GM23338 (cell line): ENCODE results near the gene YTHDC2. TPM values are rescaled to one million over a fixed set of nuclear protein-coding genes. Genes with fewer than 3 reads are reported as not detected.

Experiments used
- ATAC-seq: fragments of 200-7000 bp; cut with Tn5 transposase; 3 replicates; pipeline ENCODE4 v1.9.1; 2020
- DNase-seq: peaks from one replicate; pipeline ENCODE4 v3.0.0-alpha.2; 2015; ENCODE audit warnings: low spot score
- H2AFZ ChIP-seq: fragments of 200-600 bp; sonication (generic); 2 replicates; pipeline ENCODE4 v1.8.0; 2016; ENCODE audit warnings: antibody characterized with exemption, mild to moderate bottlenecking, moderate library complexity
- H3F3A ChIP-seq: fragments of 200-600 bp; sonication (generic); replicated peaks from 2 replicates; pipeline ENCODE4 v1.8.0; 2017; ENCODE audit warnings: antibody characterized with exemption, mixed run types, low read depth
- H3K27ac ChIP-seq: fragments of 200-600 bp; sonication (generic); 2 replicates; pipeline ENCODE4 v1.6.1; 2016; ENCODE audit warnings: low read depth
- H3K27me3 ChIP-seq: fragments of 200-600 bp; sonication (generic); 2 replicates; pipeline ENCODE4 v1.8.0; 2016; ENCODE audit warnings: mild to moderate bottlenecking, mixed run types, moderate library complexity; ENCODE audit not compliant: insufficient read depth
- H3K36me3 ChIP-seq: fragments of 200-600 bp; sonication (generic); 2 replicates; pipeline ENCODE4 v1.8.0; 2016; ENCODE audit warnings: mild to moderate bottlenecking; ENCODE audit not compliant: insufficient read depth
- H3K4me1 ChIP-seq: fragments of 200-600 bp; sonication (generic); 2 replicates; pipeline ENCODE4 v1.8.0; 2016; ENCODE audit warnings: mild to moderate bottlenecking, moderate library complexity; ENCODE audit not compliant: insufficient read depth
- H3K4me2 ChIP-seq: fragments of 200-600 bp; sonication (generic); 2 replicates; pipeline ENCODE4 v1.7.1; 2017; ENCODE audit warnings: mixed run types
- H3K4me3 ChIP-seq: fragments of 200-600 bp; sonication (generic); 2 replicates; pipeline ENCODE4 v1.6.1; 2016; ENCODE audit warnings: mixed run types
- H3K79me2 ChIP-seq: fragments of 200-600 bp; sonication (generic); replicated peaks from 2 replicates; pipeline ENCODE4 v1.8.0; 2017; ENCODE audit warnings: mild to moderate bottlenecking; ENCODE audit not compliant: insufficient read depth
- H3K9me2 ChIP-seq: fragments of 200-600 bp; sonication (generic); 2 replicates; pipeline ENCODE4 v1.8.0; 2017; ENCODE audit not compliant: insufficient read depth
- H4K20me1 ChIP-seq: fragments of 200-600 bp; sonication (generic); replicated peaks from 2 replicates; pipeline ENCODE4 v1.8.0; 2017; ENCODE audit warnings: mild to moderate bottlenecking; ENCODE audit not compliant: insufficient read depth
- H3K27ac Mint-ChIP-seq: 2 replicates; pipeline ENCODE4 v1.8.0; 2020; ENCODE audit warnings: inconsistent platforms, mild to moderate bottlenecking, moderate library complexity, mixed read lengths
- H3K27me3 Mint-ChIP-seq: 3 replicates; pipeline ENCODE4 v1.8.0; 2022; ENCODE audit warnings: low read depth, mild to moderate bottlenecking, moderate library complexity, mixed read lengths, inconsistent platforms; ENCODE audit not compliant: insufficient read depth, poor library complexity
- H3K36me3 Mint-ChIP-seq: 3 replicates; pipeline ENCODE4 v1.8.0; 2021; ENCODE audit warnings: low read depth, mild to moderate bottlenecking, inconsistent platforms, moderate library complexity, mixed read lengths
- H3K4me1 Mint-ChIP-seq: 3 replicates; pipeline ENCODE4 v1.8.0; 2020; ENCODE audit warnings: mild to moderate bottlenecking, inconsistent platforms, mixed read lengths
- H3K4me3 Mint-ChIP-seq: 3 replicates; pipeline ENCODE4 v1.8.0; 2021; ENCODE audit warnings: moderate library complexity, mild to moderate bottlenecking, inconsistent platforms, mixed read lengths
- H3K9me3 Mint-ChIP-seq: 3 replicates; pipeline ENCODE4 v1.8.0; 2020; ENCODE audit warnings: moderate library complexity, mild to moderate bottlenecking, inconsistent platforms, mixed read lengths
- CREB1 ChIP-seq: fragments of 250-450 bp; sonication (Bioruptor Pico); IDR thresholded peaks from 2 replicates; pipeline ENCODE4 v1.5.0; 2020; ENCODE audit warnings: low read depth, mild to moderate bottlenecking, moderate library complexity
- CTCF ChIP-seq, 2 experiments: fragments of 200-600 bp in 1 of 2; sonication (generic) in 1 of 2; conservative IDR thresholded peaks; 2 replicates each; pipeline versions ENCODE4 v1.5.1 to v1.6.1; 2016 to 2017; ENCODE audit warnings: antibody characterized with exemption in 2 of 2, low read depth in 2 of 2, mild to moderate bottlenecking in 2 of 2, moderate library complexity in 1 of 2
- ETS1 ChIP-seq: IDR thresholded peaks from 2 replicates; pipeline ENCODE4 v1.6.1; 2016; ENCODE audit warnings: antibody characterized with exemption
- EZH2 ChIP-seq: fragments of 200-600 bp; sonication (generic); IDR thresholded peaks from one replicate; pipeline ENCODE4 v1.8.0; 2017; ENCODE audit warnings: antibody characterized with exemption, mild to moderate bottlenecking, low read depth; ENCODE audit not compliant: unreplicated experiment
- JUNB ChIP-seq: IDR thresholded peaks from one replicate; pipeline ENCODE4 v1.6.1; 2016; ENCODE audit warnings: antibody characterized with exemption; ENCODE audit not compliant: unreplicated experiment
- NANOG ChIP-seq: IDR thresholded peaks from 2 replicates; pipeline ENCODE4 v1.6.1; 2016; ENCODE audit warnings: antibody characterized with exemption, borderline replicate concordance
- REST ChIP-seq: IDR thresholded peaks from one replicate; pipeline ENCODE4 v1.6.1; 2018; ENCODE audit warnings: antibody characterized with exemption; ENCODE audit not compliant: unreplicated experiment
- STAT1 ChIP-seq: IDR thresholded peaks from one replicate; pipeline ENCODE4 v1.6.1; 2016; ENCODE audit warnings: antibody characterized with exemption; ENCODE audit not compliant: unreplicated experiment
- ZNF331 ChIP-seq: fragments of 250-450 bp; sonication (Bioruptor Pico); IDR thresholded peaks from 2 replicates; pipeline ENCODE4 v1.5.0; 2020; ENCODE audit warnings: low read depth, mild to moderate bottlenecking, moderate library complexity
- polyA plus RNA-seq: library from polyadenylated mRNA; unstranded; fragments of >200 nt; fragmentation: Nextera tagmentation; extraction: Ambion mirVana; gene quantifications from 2 replicates; pipeline ENCODE4 v1.2.1, GENCODE V29; 2016
- total RNA-seq: library from RNA; depleted of rRNA; stranded (reverse); fragments of >200 nt; shearing (Covaris generic); gene quantifications from 2 replicates; pipeline ENCODE4 v1.2.3, GENCODE V29; 2014

YTHDC2 gene
- total and polyA plus RNA-seq, 2 experiments from 2014 or later = 19.9 to 33.9 TPM

- TF ChIP-seq ETS1 = no peak
- no peak for TF ChIP-seq REST
- TF ChIP-seq ZNF331 (CRISPR knock-in tag) = no peak
- no peak for TF ChIP-seq EZH2
- no peak for TF ChIP-seq CREB1 (CRISPR knock-in tag)
- no peak for TF ChIP-seq STAT1
- no peak for TF ChIP-seq CTCF (conservative IDR thresholded peaks at IDR 0.05; ENCODE audit: low read depth in 2 of 2)
Observed at GRCh38 chr5:113607361-113607760, 93.9 kb downstream of the YTHDC2 start (continued).

GRCh38 chr5:113608113-113608596 lies 94.7 kb downstream of the YTHDC2 start:
- H3F3A ChIP-seq = no peaks in the 10 kb centered on the region
- Mint-ChIP-seq H3K4me3 (no peak overlapping the region), H3K4me1 (peaks cover 8% of the 10 kb centered on the region), H3K36me3 (peaks cover 14% of the 10 kb centered on the region; the same call in 2 of the 3 replicates), H3K27ac (no peak overlapping the region), H3K27me3 (peaks cover 2% of the 10 kb centered on the region), H3K9me3 (peaks cover 33% of the 10 kb centered on the region)
- DNase-seq = no peak
- 0 out of 2 replicates have a peak, but pooled peaks cover 7% of the 10 kb centered on the region for H3K36me3 ChIP-seq
- peaks cover 10% of the 10 kb centered on the region for H3K4me1 ChIP-seq
- no peak overlapping the region for H3K27ac ChIP-seq
- H3K4me2 ChIP-seq = no peak overlapping the region
- no peaks in the 10 kb centered on the region for H3K9me2 ChIP-seq
- H4K20me1 ChIP-seq = no peaks in the 10 kb centered on the region
- no peak overlapping the region for H2AFZ ChIP-seq
- H3K4me3 ChIP-seq = no peak overlapping the region
- no peaks in the 10 kb centered on the region for H3K27me3 ChIP-seq
- no peak for ATAC-seq
- H3K79me2 ChIP-seq = no peaks in the 10 kb centered on the region
- TF ChIP-seq JUNB = no peak
- no peak for TF ChIP-seq CTCF (conservative IDR thresholded peaks at IDR 0.05; ENCODE audit: low read depth in 2 of 2)
- no peak for TF ChIP-seq CREB1 (CRISPR knock-in tag)
- TF ChIP-seq ETS1 = no peak
- no peak for TF ChIP-seq EZH2
- no peak for TF ChIP-seq ZNF331 (CRISPR knock-in tag)
- TF ChIP-seq REST = no peak
- TF ChIP-seq NANOG = no peak
